Measurements from ENCODE around the gene AMER2. TPM values are rescaled to one million over a fixed set of nuclear protein-coding genes. Genes with fewer than 3 reads are reported as not detected.
A peak's percentile ranks its signal among the peaks of the same experiment; 100 is the strongest.

Gene AMER2
- total RNA-seq, 1 donor from 2014 or later: not detected

GRCh38 chr13:25151626-25152195 is 20.4 kb downstream of the AMER2 start:
- no peak for DNase-seq (ENCODE audit: low read depth)

- no peak for DNase-seq (ENCODE audit: low read depth)
Measured at GRCh38 chr13:25149711-25150110, 22.4 kb downstream of the AMER2 start.

GRCh38 chr13:25148402-25148771 is 23.7 kb downstream of the AMER2 start:
- DNase-seq (ENCODE audit: low read depth): no peak

- DNase-seq (ENCODE audit: low read depth): no peak
Measured at GRCh38 chr13:25147638-25148401, 24.3 kb downstream of the AMER2 start.

- no peak for DNase-seq (ENCODE audit: low read depth)
Measured at GRCh38 chr13:25143706-25144105, 28.4 kb downstream of the AMER2 start.

- DNase-seq (ENCODE audit: low read depth): no peak
Measured at GRCh38 chr13:25141042-25141441, 31.0 kb downstream of the AMER2 start.

GRCh38 chr13:25137788-25138115 is 34.3 kb downstream of the AMER2 start:
- no peak for DNase-seq (ENCODE audit: low read depth)

GRCh38 chr13:25136880-25137787 is 35.0 kb downstream of the AMER2 start:
- no peak for DNase-seq (ENCODE audit: low read depth)

GRCh38 chr13:25135896-25136295 is 36.2 kb downstream of the AMER2 start:
- no peak for DNase-seq (ENCODE audit: low read depth)

GRCh38 chr13:25132751-25133390 is 39.2 kb downstream of the AMER2 start:
- no peak for DNase-seq (ENCODE audit: low read depth)

GRCh38 chr13:25131881-25132420 is 40.1 kb downstream of the AMER2 start:
- no peak for DNase-seq (ENCODE audit: low read depth)

GRCh38 chr13:25130944-25131343 is 41.1 kb downstream of the AMER2 start:
- DNase-seq (ENCODE audit: low read depth): no peak

- peak; percentile 38 for DNase-seq (ENCODE audit: low read depth)
Measured at GRCh38 chr13:25118378-25118905, 53.6 kb downstream of the AMER2 start.

- DNase-seq (ENCODE audit: low read depth): no peak
Measured at GRCh38 chr13:25117312-25117711, 54.8 kb downstream of the AMER2 start.

- no peak for DNase-seq (ENCODE audit: low read depth)
Measured at GRCh38 chr13:25116044-25116443, 56.0 kb downstream of the AMER2 start.

GRCh38 chr13:25114220-25114619 is 57.9 kb downstream of the AMER2 start:
- peak; percentile 78 for DNase-seq (ENCODE audit: low read depth)

GRCh38 chr13:25112695-25113255 is 59.3 kb downstream of the AMER2 start:
- no peak for DNase-seq (ENCODE audit: low read depth)
